ENCODE results near the gene C2CD3.
"Not testable (repeated sequence)": the region's sequence is repeated elsewhere in the genome, so short reads cannot be mapped to it uniquely, and the experiment has no call there.

- TF ChIP-seq CTCF, POLR2A (IDR thresholded peaks at IDR 0.05): not testable (repeated sequence)
These were observed 107.2 kb downstream of the C2CD3 start for GRCh38 chr11:74063628-74064027.
